HCT116 (cell line): Measurements from ENCODE around the gene RUNDC3A.

ENCODE experiments used
- ATF3 ChIP-seq: IDR thresholded peaks from 2 replicates; pipeline ENCODE4 v1.6.1; 2012
- CTCF ChIP-seq, 3 experiments: fragments of 200-600 bp in 1 of 3; sonication (generic) in 1 of 3; IDR thresholded peaks in 2 of 3; conservative IDR thresholded peaks in 1 of 3; 2 replicates each; pipeline ENCODE4 v1.5.1; 2012 to 2017; ENCODE audit warnings: low read depth in 2 of 3, low read length in 2 of 3, antibody characterized with exemption in 1 of 3, borderline replicate concordance in 1 of 3, control low read depth in 1 of 3, mild to moderate bottlenecking in 1 of 3, mixed read lengths in 1 of 3, mixed run types in 1 of 3, moderate library complexity in 1 of 3; ENCODE audit not compliant: insufficient read depth in 1 of 3
- EGR1 ChIP-seq: IDR thresholded peaks from 2 replicates; pipeline ENCODE4 v1.6.1; 2012; ENCODE audit warnings: low read depth
- EZH2 ChIP-seq: fragments of 200-600 bp; sonication (generic); IDR thresholded peaks from 2 replicates; pipeline ENCODE4 v1.6.1; 2017; ENCODE audit warnings: antibody characterized with exemption, mixed run types
- POLR2A ChIP-seq: IDR thresholded peaks from 2 replicates; pipeline ENCODE4 v1.7.0; 2011; ENCODE audit warnings: borderline replicate concordance; ENCODE audit not compliant: insufficient read depth, insufficient read length; ENCODE audit errors: extremely low read depth

- no peak for TF ChIP-seq CTCF (IDR thresholded peaks at IDR 0.05 in 2 of 3, conservative IDR thresholded peaks at IDR 0.05 in 1 of 3; ENCODE audit: borderline replicate concordance in 1 of 3, insufficient read depth in 1 of 3, low read depth in 2 of 3, low read length in 2 of 3)
- TF ChIP-seq EZH2: no peak
- TF ChIP-seq EGR1: no peak
- TF ChIP-seq POLR2A: no peak
- TF ChIP-seq ATF3: no peak
These were observed 7.6 kb downstream of the RUNDC3A start for GRCh38 chr17:44315760-44316731.
